ENCODE data around the gene MEIS3.

DNA sequence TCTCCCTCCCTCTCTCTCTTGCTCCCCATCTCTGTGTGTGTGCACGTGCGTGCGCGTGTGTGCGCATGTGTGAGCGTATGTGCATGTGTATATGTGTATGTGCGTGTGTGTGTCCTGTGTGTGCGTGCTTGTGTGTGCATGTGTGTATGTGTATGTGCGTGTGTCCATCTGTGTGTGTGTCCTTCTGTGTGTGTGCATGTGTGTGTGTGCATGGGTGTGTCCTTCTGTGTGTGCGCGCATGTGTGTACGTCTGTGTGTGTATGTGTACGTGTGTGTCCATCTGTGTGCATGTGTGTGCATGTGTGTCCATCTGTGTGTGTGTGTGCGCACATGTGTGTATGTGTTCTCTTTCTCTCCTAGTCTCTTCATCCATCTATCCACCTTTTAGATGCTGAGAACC lies 40.1 kb upstream of the MEIS3 start:
- TF ChIP-seq POLR2A (IDR thresholded peaks at IDR 0.05): no peak
- TF ChIP-seq CTCF (IDR thresholded peaks at IDR 0.05): no peak

Data from right lobe of liver (tissue), 4 donors.